K562 (cell line): Measurements from ENCODE around the gene IGF2BP1.

Experiments used
- BHLHE40 ChIP-seq: IDR thresholded peaks from 2 replicates; pipeline ENCODE4 v1.6.1; 2011; ENCODE audit warnings: low read length, improper control_type of control experiment
- BMI1 ChIP-seq: fragments of 150-350 bp; IDR thresholded peaks from 2 replicates; pipeline ENCODE4 v1.6.1; 2014; ENCODE audit warnings: low read length
- CHD1 ChIP-seq: fragments of 200-600 bp; sonication (generic); IDR thresholded peaks from one replicate; pipeline ENCODE4 v1.6.1; 2012; ENCODE audit warnings: mild to moderate bottlenecking, moderate library complexity, low read length, inconsistent platforms
- CTCF ChIP-seq, 3 experiments: IDR thresholded peaks in 2 of 3; conservative IDR thresholded peaks in 1 of 3; 2 replicates each; pipeline ENCODE4 v1.5.1; 2011 to 2012; ENCODE audit warnings: low read length in 3 of 3, mild to moderate bottlenecking in 3 of 3, control low read depth in 2 of 3, improper control_type of control experiment in 1 of 3, inconsistent platforms in 1 of 3, low read depth in 1 of 3, mixed read lengths in 1 of 3, moderate library complexity in 1 of 3; ENCODE audit not compliant: insufficient read depth in 2 of 3
- JUN ChIP-seq, 2 experiments: sonication (generic) in 1 of 2; formaldehyde crosslinking in 1 of 2; IDR thresholded peaks; 2 replicates each; pipeline versions ENCODE4 v1.6.1 to v1.8.0; 2012 to 2022; ENCODE audit warnings: borderline replicate concordance in 2 of 2, mild to moderate bottlenecking in 2 of 2, improper control_type of control experiment in 1 of 2, low read depth in 1 of 2, low read length in 1 of 2, missing genetic modification reagents in 1 of 2
- KDM1A ChIP-seq, 2 experiments: fragments of 450-650 bp; IDR thresholded peaks; 2 replicates each; pipeline ENCODE4 v1.6.1; 2016; ENCODE audit warnings: mild to moderate bottlenecking in 2 of 2
- MIER1 ChIP-seq: fragments of 450-650 bp; IDR thresholded peaks from 2 replicates; pipeline ENCODE4 v1.6.1; 2016; ENCODE audit warnings: antibody characterized with exemption, mild to moderate bottlenecking, low read depth
- MTA3 ChIP-seq: fragments of 450-650 bp; formaldehyde crosslinking; IDR thresholded peaks from 2 replicates; pipeline ENCODE4 v1.6.1; 2017; ENCODE audit warnings: mild to moderate bottlenecking, borderline replicate concordance
- POLR2A ChIP-seq: fragments of 450-650 bp; conservative IDR thresholded peaks from 2 replicates; pipeline ENCODE4 v1.6.1; 2016
- RAD21 ChIP-seq, 2 experiments: fragments of 250-450 bp in 1 of 2; fragments of 450-650 bp in 1 of 2; sonication (Bioruptor Pico) in 1 of 2; formaldehyde crosslinking in 1 of 2; IDR thresholded peaks in 1 of 2; conservative IDR thresholded peaks in 1 of 2; 2 replicates each; pipeline versions ENCODE4 v1.4.0 to v1.8.0; 2020 to 2022; ENCODE audit warnings: mild to moderate bottlenecking in 2 of 2, moderate library complexity in 1 of 2
- SMC3 ChIP-seq: conservative IDR thresholded peaks from 2 replicates; pipeline ENCODE4 v1.6.1; 2011; ENCODE audit warnings: low read depth, low read length, improper control_type of control experiment; ENCODE audit not compliant: insufficient read depth
- STAT5B ChIP-seq: fragments of 250-450 bp; sonication (Bioruptor Pico); IDR thresholded peaks from 2 replicates; pipeline ENCODE4 v1.8.0; 2021; ENCODE audit warnings: mild to moderate bottlenecking, inconsistent platforms
- ZFX ChIP-seq: sonication (generic); formaldehyde crosslinking; IDR thresholded peaks from 2 replicates; pipeline ENCODE4 v1.8.0; 2022; ENCODE audit warnings: mild to moderate bottlenecking, missing genetic modification reagents, moderate library complexity
- ZNF274 ChIP-seq: IDR thresholded peaks from 2 replicates; pipeline ENCODE4 v1.6.1; 2011; ENCODE audit warnings: low read depth, mild to moderate bottlenecking, low read length, moderate library complexity, borderline replicate concordance

- TF ChIP-seq CTCF (IDR thresholded peaks at IDR 0.05 in 2 of 3, conservative IDR thresholded peaks at IDR 0.05 in 1 of 3; ENCODE audit: insufficient read depth in 2 of 3, low read depth in 1 of 3, low read length in 3 of 3) (no peak), MTA3 (no peak), ZNF274 (no peak), BHLHE40 (no peak), POLR2A (0 out of 2 replicates have a peak, but pooled peaks have one; percentile 4), JUN (IDR thresholded peaks at IDR 0.05; ENCODE audit: borderline replicate concordance, low read depth, low read length) (no peak), JUN (CRISPR knock-in tag; IDR thresholded peaks at IDR 0.05; ENCODE audit: borderline replicate concordance) (no peak), SMC3 (no peak), BMI1 (no peak), CHD1 (no peak), STAT5B (CRISPR knock-in tag) (no peak), KDM1A (IDR thresholded peaks at IDR 0.05) (no peak), RAD21 (CRISPR knock-in tag; conservative IDR thresholded peaks at IDR 0.05 in 1 of 2, IDR thresholded peaks at IDR 0.05 in 1 of 2) (no peak), MIER1 (no peak), ZFX (CRISPR knock-in tag) (no peak)
Measured at GRCh38 chr17:49055181-49055927, 58.2 kb downstream of the IGF2BP1 start.
